ENCODE measurements around the gene RETNLB. TPM values are rescaled to one million over a fixed set of nuclear protein-coding genes. Genes with fewer than 3 reads are reported as not detected.

RETNLB gene
- total RNA-seq, 4 donors from 2014 or later, result not detected

- intact Hi-C loops (cut with DNase I; ENCODE audit: low total_unique reads), result no loop called here
- 46 to 62% methylated on average over 2 of the region's 2 CpGs for whole genome bisulfite sequencing, 2 donors
- TF ChIP-seq POLR2A (IDR thresholded peaks at IDR 0.05), result no peak
- TF ChIP-seq CTCF (IDR thresholded peaks at IDR 0.05), result no peak
- no peak overlapping the region for H3K4me3 ChIP-seq (ENCODE audit: low read depth, poor library complexity, severe bottlenecking)
- DNase-seq (ENCODE audit: low spot score in 2 of 2), result no peak
Observed at GRCh38 chr3:108718454-108718853, 38.8 kb downstream of the RETNLB start.

- WGBS, 2 donors, result 32 to 43% methylated on average over 3 of the region's 3 CpGs
- intact Hi-C loops (cut with DNase I; ENCODE audit: low total_unique reads), result no loop called here
- no peak for DNase-seq (ENCODE audit: low spot score in 2 of 2)
- no peak for TF ChIP-seq POLR2A (IDR thresholded peaks at IDR 0.05)
- TF ChIP-seq CTCF (IDR thresholded peaks at IDR 0.05), result no peak
- H3K4me3 ChIP-seq (ENCODE audit: low read depth, poor library complexity, severe bottlenecking), result no peak overlapping the region
Observed at GRCh38 chr3:108713816-108714215, 43.4 kb downstream of the RETNLB start.

- no peak for DNase-seq (ENCODE audit: low spot score in 2 of 2)
- TF ChIP-seq CTCF (IDR thresholded peaks at IDR 0.05) (no peak), POLR2A (IDR thresholded peaks at IDR 0.05) (no peak)
- 46 to 51% methylated on average over 5 of the region's 5 CpGs for WGBS, 2 donors
- intact Hi-C loops (cut with DNase I; ENCODE audit: low total_unique reads), result no loop called here
- no peak overlapping the region for H3K4me3 ChIP-seq (ENCODE audit: low read depth, poor library complexity, severe bottlenecking)
Observed at GRCh38 chr3:108713009-108713516, 44.1 kb downstream of the RETNLB start.

Other genes with a start within 250 kb of the RETNLB start
- under 1 TPM; 0.04 to 0.88 (median 0.27) TPM for gene MYH15, start 246.8 kb downstream of the RETNLB start, total RNA-seq
- gene CIP2A, start 168.0 kb downstream of the RETNLB start, total RNA-seq, result 1 to 10 TPM in 3 of 4 donors, under 1 TPM in 1; 0.84 to 2.2 (median 1.3) TPM
- gene DZIP3, start 167.7 kb downstream of the RETNLB start, total RNA-seq, result 1 to 10 TPM; 2.0 to 4.5 (median 2.8) TPM
- gene TRAT1, start 65.4 kb upstream of the RETNLB start, total RNA-seq, result not detected
- gene GUCA1C, start 196.5 kb upstream of the RETNLB start, total RNA-seq, result not detected

Data from lower leg skin (tissue), 4 donors.